Measurements from ENCODE around the gene NKAIN4.
A peak's percentile ranks its signal among the peaks of the same experiment; 100 is the strongest.

The NKAIN4 gene

DNA sequence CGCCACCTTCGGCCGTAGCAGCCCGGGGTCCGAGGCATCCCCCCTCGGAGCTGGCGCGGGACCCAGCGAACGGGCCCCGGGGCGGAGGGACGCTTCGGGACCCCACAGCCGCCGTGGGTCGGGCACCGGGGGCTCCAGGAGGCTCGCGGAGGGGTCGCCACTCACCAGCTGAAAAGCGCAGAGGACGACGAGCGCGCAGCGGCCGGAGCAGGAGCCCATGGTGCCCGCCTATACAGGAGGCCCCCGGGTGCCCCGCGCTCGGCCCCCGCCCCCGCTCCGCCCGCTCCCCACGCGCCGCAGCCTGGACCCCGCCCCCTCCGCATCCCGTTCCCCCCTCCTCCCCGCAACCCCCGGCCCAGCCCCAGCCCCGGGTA lies at the start of gene NKAIN4:
TSS of gene NKAIN4 (minus strand) at position 232 of the 374 bp plus-strand sequence. CDS start at position 219, 13 bp downstream.
- DNase-seq (ENCODE audit: low spot score) = no peak

DNA sequence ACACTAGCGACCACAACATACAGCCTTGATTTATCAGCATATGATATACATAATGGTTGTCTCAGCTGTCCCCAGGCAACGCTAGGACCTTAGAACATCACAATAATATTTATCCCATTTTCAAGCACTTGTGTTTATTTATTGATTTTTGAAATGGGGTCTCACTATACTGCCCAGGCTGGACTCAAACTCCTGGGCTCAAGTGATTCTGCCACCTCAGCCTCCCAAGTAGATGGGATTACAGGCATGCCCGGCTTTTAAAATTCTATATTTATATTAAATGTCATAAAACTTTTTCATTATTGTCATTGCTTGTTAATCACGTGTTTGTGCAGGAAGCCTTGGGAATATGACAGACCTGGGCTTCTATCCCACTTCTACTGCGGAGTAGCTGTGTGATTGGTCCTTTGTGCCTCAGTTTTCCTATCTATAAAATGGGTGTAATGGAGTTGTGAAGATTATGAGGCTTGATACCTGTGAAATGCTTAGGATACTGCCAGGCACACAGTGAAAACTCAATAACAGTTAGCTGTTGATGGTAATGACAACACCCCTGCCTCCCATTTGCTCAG lies 48.9 kb upstream of the NKAIN4 start:
- no peak for DNase-seq (ENCODE audit: low spot score)

DNA sequence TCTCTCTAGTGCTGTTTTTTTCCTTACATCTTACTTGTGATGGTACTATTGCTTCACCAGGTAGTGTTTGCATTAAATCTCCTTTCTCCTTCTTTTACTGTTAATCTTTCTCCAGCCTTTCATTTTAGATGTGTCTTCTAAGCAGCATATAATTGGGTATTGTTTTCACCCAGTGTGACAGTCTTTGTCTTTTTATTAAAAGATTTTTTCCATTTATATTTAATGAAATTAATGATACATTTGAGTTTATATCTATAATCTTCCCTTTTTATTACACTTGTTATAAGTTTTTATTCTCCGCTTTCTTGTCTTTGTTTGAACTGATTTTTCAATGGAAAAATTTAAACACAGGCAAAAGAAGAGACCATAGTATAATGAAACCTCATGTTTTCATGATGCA lies 47.4 kb upstream of the NKAIN4 start:
- no peak for DNase-seq (ENCODE audit: low spot score)

DNA sequence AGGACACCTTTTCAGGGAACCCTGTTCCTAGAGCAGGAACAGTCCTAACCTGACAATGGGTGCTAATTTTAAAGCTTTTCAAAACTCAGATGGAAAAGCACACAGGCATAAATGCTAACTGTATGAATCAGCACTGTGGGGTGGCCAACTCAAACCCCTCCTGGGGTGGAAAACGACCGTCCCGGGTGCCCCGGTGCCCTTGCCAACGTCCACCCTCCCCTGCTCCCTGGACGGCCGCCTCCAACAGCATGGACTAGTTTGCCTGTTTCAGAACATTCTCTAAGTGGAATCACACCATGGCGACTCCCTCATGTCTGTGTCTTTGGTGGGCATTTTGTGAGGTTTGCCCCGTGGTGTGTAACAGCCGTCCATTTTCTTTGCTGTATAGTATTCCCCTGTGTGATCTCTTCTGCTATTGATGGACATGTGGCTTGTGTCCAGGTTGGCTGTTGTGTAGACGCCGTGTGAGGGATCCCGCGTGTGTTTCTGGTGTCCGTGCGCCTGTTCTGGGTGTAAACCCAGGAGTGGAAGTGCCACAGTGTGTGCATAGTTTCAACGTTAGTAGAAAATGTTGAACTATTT lies 44.6 kb upstream of the NKAIN4 start:
- no peak for DNase-seq (ENCODE audit: low spot score)

DNA sequence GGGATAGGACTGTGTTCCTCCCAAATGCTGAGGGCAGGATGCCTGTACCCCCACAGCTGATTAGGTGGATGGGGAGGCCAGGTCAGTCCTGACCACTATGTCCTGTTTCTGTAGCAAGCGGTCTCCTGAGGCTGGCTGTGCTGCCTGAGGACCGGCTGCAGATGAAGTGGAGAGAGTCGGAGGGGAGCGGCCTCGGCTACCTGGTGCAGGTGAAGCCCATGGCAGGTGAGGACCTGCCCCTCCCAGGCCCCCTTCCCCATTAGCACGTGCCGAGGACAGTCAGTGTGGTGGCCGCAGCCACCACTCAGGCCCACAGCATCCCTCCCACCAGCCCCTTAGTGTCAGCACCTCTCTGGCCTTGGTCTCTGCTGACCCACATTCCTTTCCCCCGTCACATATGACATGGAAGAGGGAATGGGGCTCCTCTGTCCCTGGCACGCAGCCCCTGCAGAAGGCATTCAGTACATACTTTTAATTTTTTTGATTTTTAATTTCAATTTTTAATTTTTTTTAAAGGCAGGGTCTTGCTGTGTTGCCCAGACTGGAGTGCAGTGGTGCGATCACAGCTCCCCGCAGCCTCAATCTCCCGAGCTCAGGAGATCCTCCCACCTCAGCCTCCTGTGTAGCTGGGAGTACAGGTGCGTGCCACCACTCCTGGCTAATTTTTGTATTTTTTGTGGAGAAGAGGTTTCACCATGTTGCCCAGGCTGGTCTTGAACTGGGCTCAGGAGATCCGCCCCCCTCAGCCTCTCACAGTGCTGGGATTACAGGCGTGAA lies 43.7 kb upstream of the NKAIN4 start:
- DNase-seq (ENCODE audit: low spot score) = no peak

DNA sequence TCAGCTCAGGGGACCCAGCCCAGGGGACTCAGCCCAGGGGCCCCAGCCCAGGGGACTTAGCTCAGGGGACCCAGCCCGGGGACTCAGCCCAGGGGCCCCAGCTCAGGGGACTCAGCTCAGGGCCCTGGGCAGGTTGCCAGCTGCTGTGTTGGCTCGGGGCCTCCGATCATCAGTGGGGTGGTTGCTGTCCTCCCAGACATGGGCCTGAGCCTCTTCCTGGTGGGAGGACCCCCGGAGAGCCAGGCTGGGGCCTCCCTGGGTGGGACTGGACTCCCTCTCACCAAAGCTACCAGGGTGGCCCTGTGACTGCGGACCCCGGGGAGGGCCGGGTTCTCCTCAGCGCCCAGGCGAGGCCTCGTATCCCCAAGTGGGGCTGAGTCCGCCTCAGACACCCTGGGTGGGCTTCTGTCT lies 43.1 kb upstream of the NKAIN4 start:
- no peak for DNase-seq (ENCODE audit: low spot score)

DNA sequence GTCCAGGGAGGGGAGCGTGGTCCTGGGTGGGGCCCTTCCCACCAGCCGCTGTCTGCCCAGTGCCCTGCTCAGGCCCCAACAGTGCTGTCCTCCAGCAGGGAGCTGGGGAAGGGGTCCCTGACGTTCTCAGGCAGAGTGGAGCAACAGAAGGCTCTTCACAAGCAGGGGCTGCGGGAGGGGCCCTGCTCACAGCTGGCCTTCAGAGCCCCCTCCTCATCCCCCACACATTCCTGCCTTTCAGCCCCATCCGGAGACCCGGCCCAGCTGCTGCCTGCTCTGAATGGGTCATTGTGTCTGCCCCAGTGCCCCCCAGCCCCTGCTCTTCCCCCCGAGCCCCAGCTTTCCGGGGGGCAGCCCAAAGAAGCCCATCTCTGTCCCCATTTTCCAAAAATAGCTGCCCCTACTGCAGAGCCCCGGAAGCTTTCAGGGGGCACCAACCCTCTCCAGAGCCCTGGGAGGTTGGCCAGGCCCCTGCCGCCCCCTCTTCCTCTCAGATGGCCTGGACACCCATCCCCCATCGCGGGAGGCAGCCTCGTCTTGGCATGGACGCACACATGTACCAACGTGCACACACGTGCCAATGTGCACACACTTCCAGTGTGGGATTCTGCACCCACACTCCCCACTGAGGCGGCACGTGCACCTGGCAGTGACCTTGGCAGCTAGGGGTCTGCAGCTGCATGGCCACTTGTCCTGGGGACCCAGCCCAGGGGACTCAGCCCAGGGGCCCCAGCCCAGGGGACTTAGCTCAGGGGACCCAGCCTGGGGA lies 42.5 kb upstream of the NKAIN4 start:
- peak; percentile 29 for DNase-seq (ENCODE audit: low spot score)

DNA sequence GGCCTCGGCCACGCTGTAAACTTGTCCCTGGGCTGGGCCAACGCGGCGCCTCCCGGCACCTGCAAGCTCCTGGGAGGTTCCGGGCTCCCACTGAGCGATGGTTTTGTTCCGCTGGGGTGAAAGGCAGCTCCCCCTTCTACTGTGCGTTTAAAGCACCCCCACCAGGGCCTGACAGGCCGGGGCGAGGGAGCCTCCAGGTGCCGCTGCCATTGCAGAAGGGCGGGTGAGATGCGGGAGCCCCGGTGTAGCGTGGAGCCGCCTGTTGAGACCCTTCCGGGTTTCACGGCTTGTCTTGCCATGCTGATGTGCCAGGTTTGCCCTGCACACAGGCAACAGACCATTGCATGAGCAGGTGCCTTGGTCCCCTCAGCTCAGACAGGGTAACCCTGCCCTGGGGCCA lies 41.6 kb upstream of the NKAIN4 start:
- DNase-seq (ENCODE audit: low spot score) = no peak

DNA sequence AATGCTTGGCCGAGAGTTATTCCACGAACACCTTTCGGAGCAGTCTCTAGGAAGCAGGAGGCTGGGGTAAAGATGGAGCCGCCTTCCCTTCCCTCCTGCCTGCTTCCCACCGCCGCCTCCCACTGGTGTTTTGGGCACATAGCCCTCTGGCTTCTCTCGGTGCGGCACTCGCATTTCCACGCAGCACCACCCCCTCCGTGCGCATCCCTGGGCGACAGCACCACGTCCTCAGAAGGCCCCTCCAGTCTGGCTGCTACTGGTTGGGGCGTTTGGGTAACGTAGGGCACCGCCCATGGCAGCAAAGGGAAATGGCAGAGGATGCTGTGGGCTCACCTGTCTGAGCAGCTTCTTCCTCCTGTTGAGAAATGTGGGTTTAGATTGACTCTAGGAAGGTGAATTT lies 41.2 kb upstream of the NKAIN4 start:
- DNase-seq (ENCODE audit: low spot score) = peak; percentile 32

DNA sequence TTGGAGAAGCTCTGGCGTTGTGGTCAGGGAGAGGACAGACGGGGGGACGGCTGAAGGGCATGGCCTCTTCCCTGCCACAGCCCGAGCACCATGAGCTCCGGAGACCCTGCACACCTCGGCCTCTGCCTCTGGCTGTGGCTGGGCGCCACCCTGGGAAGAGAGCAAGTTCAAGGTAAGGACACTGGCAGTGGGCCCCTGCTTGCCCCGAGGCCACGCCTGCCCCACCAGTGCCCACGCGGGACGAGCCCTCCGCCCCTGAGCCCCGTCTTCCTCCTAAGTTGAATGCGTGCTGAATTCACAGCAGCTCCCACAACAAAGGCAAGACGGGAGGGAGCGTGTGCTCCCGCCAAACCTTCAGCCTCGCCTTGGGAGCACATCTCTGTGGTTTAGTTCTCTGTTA lies 40.8 kb upstream of the NKAIN4 start:
- no peak for DNase-seq (ENCODE audit: low spot score)

DNA sequence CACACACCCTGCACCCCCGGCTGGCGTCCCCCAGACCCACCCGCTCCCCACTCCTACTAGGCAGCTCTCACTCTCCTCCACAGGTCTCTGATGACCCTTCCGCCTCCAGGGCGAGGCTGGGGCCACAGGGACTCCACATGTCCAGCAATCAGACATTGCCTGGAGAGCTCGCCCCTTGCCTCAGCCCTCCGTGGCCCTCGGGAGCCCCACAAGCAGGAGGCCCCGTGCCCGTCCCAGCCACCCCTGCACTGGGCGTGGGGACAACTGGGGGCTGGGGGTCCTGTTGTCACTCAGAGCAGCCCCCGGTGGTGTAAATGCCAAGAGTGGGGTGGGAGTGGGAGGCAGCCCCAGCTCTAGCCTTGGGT lies 40.3 kb upstream of the NKAIN4 start:
- DNase-seq (ENCODE audit: low spot score) = no peak

DNA sequence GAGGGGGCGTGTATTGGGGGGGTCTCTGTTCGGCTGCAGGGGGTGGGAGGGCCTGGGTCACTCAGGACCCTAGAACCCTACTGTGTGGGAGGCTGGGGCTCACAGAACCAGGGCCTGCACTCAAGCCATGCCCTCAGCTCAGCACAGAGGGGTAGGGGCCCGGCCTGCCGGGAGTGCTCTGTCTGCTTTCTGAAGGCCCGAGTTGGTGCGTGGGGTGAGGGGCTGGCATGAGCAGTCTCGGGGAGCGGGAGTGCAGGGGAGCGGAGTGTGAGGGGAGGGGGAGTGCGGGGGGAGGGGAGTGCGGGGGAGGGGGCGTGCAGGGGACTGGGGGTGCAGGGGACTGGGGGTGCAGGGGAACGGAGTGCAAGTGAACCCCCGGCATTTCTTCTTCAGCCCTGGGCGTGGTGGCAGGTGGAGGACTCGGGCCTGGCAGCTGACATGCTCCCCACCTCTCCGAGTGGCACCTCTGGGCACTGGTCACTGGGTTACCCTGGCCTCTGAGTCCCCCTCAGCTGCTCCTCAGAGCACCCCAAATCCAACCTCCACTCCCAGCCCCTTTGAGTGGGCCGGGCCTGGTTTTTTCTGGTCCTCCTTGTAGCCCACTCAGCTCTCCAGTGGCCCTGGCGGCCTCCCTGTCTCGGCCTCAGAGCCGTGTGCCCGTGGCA lies 39.7 kb upstream of the NKAIN4 start:
- no peak for DNase-seq (ENCODE audit: low spot score)

DNA sequence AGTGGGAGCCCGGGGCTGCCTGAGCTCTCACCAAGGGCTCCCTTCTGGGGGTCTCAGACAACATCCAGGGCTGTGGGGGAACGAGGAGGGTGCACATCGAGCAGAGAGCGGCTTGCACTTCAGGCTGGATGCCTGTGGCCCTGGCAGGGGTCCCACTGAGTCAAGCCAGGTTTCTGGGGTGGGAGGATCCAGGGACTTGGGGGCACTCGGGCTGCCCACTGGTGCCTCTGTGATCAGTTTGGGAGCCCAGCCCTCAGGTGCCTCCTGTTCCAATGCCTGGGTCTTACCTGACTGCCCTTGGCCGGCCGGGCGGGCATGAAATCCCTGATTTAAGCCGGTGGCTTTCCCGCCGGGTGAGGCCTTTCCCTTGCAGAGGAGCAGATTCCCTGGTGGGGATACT lies 39.2 kb upstream of the NKAIN4 start:
- no peak for DNase-seq (ENCODE audit: low spot score)

DNA sequence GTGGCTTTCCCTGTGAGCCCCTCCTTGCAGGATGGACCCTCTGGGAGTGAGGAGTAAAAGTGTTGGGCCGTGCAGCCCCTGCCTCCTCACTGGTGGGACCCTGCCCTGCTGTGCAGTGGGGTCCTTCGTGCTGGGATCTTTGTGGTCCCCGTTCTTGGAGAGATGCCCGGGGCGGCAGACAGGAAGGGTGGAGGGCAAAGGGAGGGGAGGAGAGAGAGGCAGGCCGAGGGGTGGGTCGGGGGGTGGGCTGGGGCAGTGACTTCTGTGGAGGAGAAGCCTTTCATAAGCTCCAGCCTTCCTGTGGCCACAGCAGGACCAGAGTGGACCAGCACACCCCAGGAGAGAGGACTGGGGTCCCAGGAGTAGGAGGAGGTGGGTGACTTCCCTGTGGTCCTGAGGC lies 38.6 kb upstream of the NKAIN4 start, which contains the start of gene COL20A1:
TSS of gene COL20A1 (plus strand) at position 283 of the 400 bp plus-strand sequence. CDS start 1,922 bp downstream, outside the sequence.
- no peak for DNase-seq (ENCODE audit: low spot score)

DNA sequence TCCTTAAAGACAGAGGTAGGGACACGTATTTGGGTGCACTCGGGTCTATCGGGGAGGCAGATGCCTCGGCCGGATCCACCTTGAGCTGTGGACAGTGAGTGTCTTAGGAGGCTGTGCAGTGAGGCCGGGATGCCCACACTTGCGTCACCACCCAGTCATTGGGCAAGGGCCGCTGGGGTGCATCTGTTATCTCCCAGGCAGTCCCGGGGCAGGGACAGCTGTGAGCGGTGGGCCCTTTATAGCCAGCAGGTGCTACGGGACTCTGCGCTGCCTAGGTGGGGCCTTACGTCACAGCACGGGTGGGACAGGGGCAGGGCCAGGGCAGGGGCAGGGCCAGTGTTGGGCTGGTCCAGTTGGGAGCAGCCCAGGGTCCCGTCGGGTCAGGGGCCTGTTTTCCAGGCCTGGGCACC lies 38.0 kb upstream of the NKAIN4 start:
- DNase-seq (ENCODE audit: low spot score) = no peak

DNA sequence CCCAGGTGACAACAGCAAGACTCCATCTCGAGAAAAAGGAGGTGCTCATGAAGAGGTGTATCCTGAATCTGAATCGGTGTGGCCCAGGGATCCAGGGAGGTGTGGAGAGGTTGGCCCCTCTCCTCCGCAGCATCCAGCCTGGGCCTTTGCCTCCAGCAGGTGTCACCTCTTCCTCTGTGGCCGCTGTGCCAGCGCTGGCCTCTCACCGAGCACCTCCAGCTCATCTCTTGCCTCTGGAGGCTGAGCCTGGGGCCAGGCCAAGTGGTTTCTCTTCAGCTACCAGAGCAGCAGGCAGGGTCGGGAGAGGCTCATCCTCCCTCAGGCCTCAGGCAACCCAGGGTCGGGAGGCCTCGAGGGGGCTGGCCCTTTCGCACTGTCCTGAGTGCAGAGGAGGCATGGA lies 37.5 kb upstream of the NKAIN4 start:
- no peak for DNase-seq (ENCODE audit: low spot score)

DNA sequence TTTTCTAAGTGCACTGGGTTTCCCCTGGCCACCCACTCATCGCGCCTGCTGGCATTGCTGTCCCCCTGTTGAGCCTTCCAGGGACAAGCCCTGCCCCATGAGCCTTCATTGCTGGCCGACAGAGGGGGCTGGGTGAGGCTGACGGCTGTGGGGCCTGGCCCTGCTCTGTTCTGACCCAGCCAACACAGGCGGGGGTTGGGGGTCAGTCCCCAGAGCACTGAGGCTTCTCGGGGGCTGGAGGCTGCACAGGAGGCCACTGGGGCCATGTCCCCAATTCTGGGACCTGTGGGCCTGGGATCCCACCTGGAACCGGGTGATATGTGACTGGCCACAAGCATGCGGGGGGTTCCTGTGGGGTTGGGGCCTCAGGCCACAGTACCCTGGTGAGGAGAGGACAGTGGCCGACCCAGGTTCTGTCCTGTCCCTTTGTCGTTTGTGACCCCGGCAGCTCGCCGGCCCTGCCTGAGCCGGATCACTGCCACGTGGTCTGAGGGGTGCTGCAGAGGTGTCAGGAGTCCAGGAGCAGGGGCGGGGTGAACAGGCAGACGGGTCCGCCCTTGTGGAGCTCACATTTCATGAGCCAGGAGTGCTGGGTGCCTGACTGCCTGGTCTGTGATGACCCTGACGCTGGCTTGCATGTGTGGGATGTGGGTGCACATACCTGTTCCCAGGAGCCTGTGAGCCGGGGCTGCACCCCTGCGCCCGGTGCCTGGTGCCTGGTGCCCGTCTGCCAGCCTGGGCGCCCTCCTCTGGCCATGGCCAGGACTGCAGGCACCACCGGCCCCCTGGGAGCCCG lies 36.6 kb upstream of the NKAIN4 start:
- no peak for DNase-seq (ENCODE audit: low spot score)

DNA sequence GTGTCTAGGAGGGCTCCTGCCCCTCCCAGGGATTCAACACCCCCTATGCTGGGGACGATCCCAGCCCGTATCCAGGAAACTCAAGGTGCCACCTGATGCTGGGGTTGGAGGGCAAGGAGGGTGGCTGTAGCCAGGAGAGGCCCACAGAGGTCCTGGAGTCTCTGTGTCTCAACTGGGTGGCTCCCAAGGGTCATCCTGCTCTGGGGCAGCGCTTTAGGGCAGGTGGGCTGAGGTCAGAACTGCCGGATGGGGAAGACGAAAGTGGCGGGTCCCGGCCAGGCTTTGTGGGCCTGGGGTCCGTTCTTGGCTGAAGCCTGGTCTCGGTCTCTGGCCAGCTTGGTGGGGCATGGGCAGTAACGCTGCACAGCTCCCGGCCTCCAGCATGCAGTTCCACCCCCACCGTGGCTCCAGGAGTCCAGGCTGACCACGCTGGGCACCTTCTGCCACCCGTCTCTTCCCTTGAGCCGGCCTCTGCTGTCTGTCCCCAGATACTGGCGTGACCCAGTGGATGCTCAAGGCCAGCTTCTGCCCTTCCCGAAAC lies 35.9 kb upstream of the NKAIN4 start:
- no peak for DNase-seq (ENCODE audit: low spot score)

DNA sequence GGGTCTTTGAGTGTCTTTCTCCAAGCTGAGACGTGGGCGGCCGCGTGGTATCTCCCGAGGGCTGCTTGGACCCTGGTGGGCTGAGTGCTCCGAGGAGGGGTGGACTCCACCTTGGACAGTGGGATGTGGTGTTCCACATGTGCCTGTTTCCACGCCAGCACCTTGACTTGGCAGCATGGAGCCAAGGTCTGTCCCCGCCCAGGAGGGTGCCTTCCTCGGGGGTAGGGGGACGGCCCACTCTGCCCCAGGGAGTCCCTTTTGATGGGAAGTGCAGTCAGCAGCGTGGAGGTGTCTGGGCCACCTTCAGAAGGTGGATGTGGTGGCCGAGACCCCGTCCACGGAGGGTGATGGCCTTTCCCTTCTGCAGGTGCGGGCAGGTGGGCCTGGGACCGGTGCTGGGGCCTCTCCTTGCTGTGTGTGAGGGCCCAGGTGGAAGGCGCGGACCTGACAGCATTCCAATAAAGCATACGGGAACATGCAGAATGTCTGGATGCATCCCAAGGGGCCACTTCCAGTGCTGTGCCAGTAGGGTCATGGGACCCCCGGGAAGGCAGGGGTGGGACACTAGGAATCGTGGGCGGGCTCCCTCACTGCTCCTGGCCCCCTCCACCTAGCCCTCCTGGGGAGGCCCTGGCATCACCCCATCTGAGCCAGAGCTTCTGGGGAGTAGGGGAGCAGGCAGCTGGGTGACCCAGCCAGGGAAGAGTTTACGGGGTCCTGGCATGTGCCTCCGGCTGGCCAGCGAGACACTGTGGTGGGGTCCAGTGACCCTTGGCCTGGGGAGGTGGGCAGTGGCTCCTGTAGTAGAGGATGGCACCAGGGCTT lies 35.3 kb upstream of the NKAIN4 start:
- DNase-seq (ENCODE audit: low spot score) = no peak

DNA sequence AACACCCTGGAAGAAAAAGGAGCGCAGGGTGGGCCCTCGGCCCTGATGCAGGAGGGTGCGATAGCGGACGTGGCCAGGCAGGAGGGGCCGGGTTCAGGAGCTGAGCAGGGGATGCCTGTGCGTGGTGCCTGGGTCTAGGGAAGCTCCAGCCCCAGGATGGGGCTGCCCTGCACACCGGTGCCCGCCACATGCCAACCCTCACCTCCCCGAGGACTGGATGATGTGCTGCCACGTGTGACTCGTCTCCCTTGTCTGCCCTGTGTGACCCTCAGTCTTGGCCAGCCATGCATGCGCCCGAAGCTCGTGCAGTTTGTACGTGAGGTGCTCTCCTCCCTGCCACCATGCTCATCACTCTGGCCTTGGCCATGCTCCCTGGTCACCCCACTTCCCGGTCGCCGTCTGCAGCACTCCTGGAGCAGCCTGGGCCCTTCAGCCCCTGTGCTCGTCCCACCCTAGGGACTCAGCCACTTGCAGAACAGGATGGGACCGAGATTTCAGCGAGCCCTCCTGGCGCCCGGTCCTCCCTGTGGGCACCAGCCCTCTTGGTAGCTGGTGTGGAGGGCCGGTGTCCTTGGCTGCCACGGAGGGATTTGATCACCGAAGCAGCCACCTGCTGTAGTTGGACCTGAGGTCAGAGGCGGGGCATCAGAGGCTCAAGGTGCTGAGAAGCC lies 34.5 kb upstream of the NKAIN4 start:
- no peak for DNase-seq (ENCODE audit: low spot score)

Measured in Ammon's horn (tissue), 1 donor.